Measurements from ENCODE around the gene SRD5A3. TPM values are rescaled to one million over a fixed set of nuclear protein-coding genes. Genes with fewer than 3 reads are reported as not detected.

SRD5A3 gene
- total RNA-seq, 4 donors from 2014 or later, result 1.6 to 6.0 (median 4.8) TPM

DNA sequence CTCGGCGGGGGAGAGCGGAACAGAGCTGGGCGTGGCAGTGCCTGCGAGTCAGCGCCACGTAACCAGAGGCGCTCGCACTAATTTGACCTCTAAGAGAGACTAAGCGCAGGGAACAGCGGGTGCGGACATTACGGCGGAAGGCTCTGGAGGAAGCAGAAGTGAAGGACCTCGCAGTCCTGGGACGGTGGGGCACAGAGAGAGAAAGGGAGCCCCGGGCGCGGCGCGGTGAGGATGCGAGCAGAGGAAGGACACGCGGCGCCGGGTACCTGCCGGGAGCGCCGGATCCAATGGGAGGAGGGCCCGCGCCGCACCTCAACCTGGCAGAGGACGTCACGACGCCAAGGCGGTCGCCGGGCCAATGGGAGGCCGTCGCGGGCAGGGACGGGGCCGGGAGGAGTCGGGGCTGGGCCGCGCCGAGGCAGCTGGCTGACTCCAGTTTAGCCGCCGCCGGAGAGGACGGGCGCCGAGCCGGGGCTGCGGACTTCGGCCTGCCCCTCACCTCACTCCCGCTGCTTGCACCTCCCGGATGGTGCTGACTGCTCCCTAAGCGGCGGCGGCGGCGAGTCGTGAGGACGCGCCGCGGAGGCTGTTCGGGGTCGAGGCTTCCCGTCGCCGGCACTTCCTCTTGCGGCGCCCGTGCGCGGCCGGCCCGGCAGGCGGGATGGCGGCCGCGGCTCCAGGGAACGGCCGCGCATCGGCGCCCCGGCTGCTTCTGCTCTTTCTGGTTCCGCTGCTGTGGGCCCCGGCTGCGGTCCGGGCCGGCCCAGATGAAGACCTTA is 49.7 kb downstream of the SRD5A3 start, which contains the start of gene TMEM165:
TSS of gene TMEM165 (plus strand) at position 429 of the 779 bp plus-strand sequence. CDS start at position 662, 233 bp downstream.
- peaks cover 2 to 40% (median 15%) of the 10 kb centered on the region in 3 donors for H3K4me1 ChIP-seq
- peak; percentile 97 for ATAC-seq
- H3K36me3 ChIP-seq, result no peaks in the 10 kb centered on the region
- no peaks in the 10 kb centered on the region for H3K9me3 ChIP-seq
- no peaks in the 10 kb centered on the region for H3K27me3 ChIP-seq
- WGBS, 2 donors (ENCODE audit: low coverage in 1 of 2), result 2% methylated on average over 24 of the region's 95 CpGs; no CpG with 5 or more reads in 1 of the 2 donors
- peak within 1 kb of the TSS; percentile 94 to 100 (median 98) for H3K27ac ChIP-seq
- peak; percentile 98 to 99 for TF ChIP-seq POLR2A (IDR thresholded peaks at IDR 0.05)
- TF ChIP-seq EP300 (IDR thresholded peaks at IDR 0.05), result no peak
- TF ChIP-seq POLR2AphosphoS5 (IDR thresholded peaks at IDR 0.05), result peak; percentile 97
- peak in 2 of 4 experiments; percentile 1 to 5 for TF ChIP-seq CTCF (IDR thresholded peaks at IDR 0.05)
- H3K4me3 ChIP-seq, result peak within 1 kb of the TSS; percentile 87 to 95

GRCh38 chr4:55396308-55397125 is 50.5 kb downstream of the SRD5A3 start:
- H3K4me1 ChIP-seq, result peaks cover 2 to 48% (median 15%) of the 10 kb centered on the region in 3 donors
- TF ChIP-seq POLR2A (IDR thresholded peaks at IDR 0.05) (no peak), POLR2AphosphoS5 (IDR thresholded peaks at IDR 0.05) (peak; percentile 81), CTCF (IDR thresholded peaks at IDR 0.05) (no peak), EP300 (IDR thresholded peaks at IDR 0.05) (no peak)
- peak; percentile 38 for ATAC-seq
- peak overlapping the region; percentile 87 to 95 for H3K4me3 ChIP-seq
- WGBS, 2 donors (ENCODE audit: low coverage in 1 of 2), result 0% methylated on average over 6 to 15 of the region's 41 CpGs
- peak overlapping the region; percentile 94 to 100 (median 98) for H3K27ac ChIP-seq
- H3K36me3 ChIP-seq, result no peaks in the 10 kb centered on the region
- no peaks in the 10 kb centered on the region for H3K27me3 ChIP-seq
- H3K9me3 ChIP-seq, result no peaks in the 10 kb centered on the region

DNA sequence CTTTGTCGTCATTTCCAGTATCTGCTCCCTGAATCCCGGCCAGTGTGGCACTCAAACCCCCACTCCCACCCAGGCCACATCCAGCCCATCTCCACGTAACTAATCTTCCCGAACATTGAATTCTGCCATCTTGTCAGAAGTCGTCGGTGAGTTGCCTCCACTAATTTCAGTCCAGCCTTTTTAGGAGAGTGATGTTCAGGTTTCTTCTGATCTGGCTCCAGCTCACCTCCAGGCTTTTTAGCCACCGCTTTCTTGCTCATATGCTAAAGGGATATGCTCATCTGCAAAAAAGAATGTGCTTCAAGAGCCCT is 51.0 kb downstream of the SRD5A3 start:
- Histone ChIP-seq H3K4me3 (peak overlapping the region; percentile 87 to 95), H3K4me1 (peaks cover 2 to 51% (median 15%) of the 10 kb centered on the region in 3 donors), H3K27me3 (no peaks in the 10 kb centered on the region), H3K36me3 (no peaks in the 10 kb centered on the region), H3K9me3 (no peaks in the 10 kb centered on the region), H3K27ac (peak overlapping the region; percentile 94 to 100 (median 98))
- no peak for TF ChIP-seq EP300 (IDR thresholded peaks at IDR 0.05)
- TF ChIP-seq POLR2AphosphoS5 (IDR thresholded peaks at IDR 0.05), result no peak
- no peak for TF ChIP-seq POLR2A (IDR thresholded peaks at IDR 0.05)
- no peak for TF ChIP-seq CTCF (IDR thresholded peaks at IDR 0.05)
- no peak for ATAC-seq
- 0 to 8% methylated on average over 7 of the region's 7 CpGs for WGBS, 2 donors (ENCODE audit: low coverage in 1 of 2)

DNA sequence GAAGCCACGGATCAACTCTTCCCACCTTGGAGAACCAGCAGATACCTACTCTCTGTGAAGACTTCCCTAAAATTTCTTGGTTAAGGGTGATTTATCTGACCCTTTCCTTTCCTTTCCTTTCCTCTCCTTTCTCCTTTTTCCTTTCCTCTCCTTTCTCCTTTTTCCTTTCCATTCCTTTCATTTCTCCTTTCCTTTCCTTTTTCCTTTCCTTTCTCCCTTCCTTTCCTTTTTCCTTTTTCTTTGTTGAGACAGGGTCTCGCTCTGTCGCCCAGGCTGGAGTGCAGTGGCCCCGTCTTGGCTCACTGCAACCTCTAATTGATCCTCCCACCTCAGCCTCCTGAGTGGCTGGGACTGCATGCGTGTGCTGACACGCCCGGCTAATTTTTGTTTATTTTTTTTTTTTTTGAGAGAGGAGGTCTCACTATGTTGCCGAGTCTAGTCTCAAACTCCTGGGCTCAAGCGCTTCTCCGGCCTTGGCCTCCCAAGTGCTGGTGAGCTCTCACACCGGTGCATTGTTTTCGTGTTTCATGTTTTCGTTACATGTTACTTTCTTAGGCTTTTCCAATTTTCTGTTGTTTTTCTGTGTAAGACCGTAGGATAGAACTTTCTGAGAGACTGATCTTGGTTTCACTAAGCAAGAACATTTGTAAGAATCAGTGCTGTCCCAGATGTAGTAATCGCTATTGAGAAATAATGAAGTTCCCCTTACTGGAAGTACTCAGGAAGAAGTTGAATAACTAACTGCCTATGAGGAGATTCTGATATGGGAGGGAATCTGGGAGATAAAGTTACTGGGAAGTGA is 51.7 kb downstream of the SRD5A3 start:
- Histone ChIP-seq H3K36me3 (no peaks in the 10 kb centered on the region), H3K27ac (peak overlapping the region; percentile 94 to 100 (median 98)), H3K4me3 (peak overlapping the region; percentile 87 to 95), H3K4me1 (peaks cover 2 to 51% (median 15%) of the 10 kb centered on the region in 3 donors), H3K9me3 (no peaks in the 10 kb centered on the region), H3K27me3 (no peaks in the 10 kb centered on the region)
- 27 to 67% methylated on average over 5 to 15 of the region's 15 CpGs for WGBS, 2 donors (ENCODE audit: low coverage in 1 of 2)
- TF ChIP-seq CTCF (IDR thresholded peaks at IDR 0.05), result no peak
- peak; percentile 91 for TF ChIP-seq POLR2AphosphoS5 (IDR thresholded peaks at IDR 0.05)
- TF ChIP-seq POLR2A (IDR thresholded peaks at IDR 0.05), result peak; percentile 29 to 50
- TF ChIP-seq EP300 (IDR thresholded peaks at IDR 0.05), result no peak
- peak; percentile 13 for ATAC-seq

Measured in gastroesophageal sphincter (tissue), 4 donors.